Measurements from ENCODE around the gene DYNC2LI1.

GRCh38 chr2:43855292-43855691 is 81.5 kb downstream of the DYNC2LI1 start:
- TF ChIP-seq POLR2A (IDR thresholded peaks at IDR 0.05), result no peak
- TF ChIP-seq, protein P1, sequence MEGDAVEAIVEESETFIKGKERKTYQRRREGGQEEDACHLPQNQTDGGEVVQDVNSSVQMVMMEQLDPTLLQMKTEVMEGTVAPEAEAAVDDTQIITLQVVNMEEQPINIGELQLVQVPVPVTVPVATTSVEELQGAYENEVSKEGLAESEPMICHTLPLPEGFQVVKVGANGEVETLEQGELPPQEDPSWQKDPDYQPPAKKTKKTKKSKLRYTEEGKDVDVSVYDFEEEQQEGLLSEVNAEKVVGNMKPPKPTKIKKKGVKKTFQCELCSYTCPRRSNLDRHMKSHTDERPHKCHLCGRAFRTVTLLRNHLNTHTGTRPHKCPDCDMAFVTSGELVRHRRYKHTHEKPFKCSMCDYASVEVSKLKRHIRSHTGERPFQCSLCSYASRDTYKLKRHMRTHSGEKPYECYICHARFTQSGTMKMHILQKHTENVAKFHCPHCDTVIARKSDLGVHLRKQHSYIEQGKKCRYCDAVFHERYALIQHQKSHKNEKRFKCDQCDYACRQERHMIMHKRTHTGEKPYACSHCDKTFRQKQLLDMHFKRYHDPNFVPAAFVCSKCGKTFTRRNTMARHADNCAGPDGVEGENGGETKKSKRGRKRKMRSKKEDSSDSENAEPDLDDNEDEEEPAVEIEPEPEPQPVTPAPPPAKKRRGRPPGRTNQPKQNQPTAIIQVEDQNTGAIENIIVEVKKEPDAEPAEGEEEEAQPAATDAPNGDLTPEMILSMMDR (IDR thresholded peaks at IDR 0.05), result no peak
